ENCODE results near the gene LRP2.

The LRP2 gene

GRCh38 chr2:169351725-169352124 is 10.6 kb downstream of the LRP2 start:
- H4K20me1 ChIP-seq (ENCODE audit: insufficient read depth, low read length): no peaks in the 10 kb centered on the region
- no peak overlapping the region for H3K4me2 ChIP-seq (ENCODE audit: low read depth, low read length)
- H3K9me2 ChIP-seq (replicated peaks; ENCODE audit: insufficient read depth, low read length): no peaks in the 10 kb centered on the region
- H3K4me3 ChIP-seq (ENCODE audit: low read length): no peak overlapping the region
- H3K27me3 ChIP-seq (replicated peaks; ENCODE audit: insufficient read depth, low read length): no peaks in the 10 kb centered on the region
- no peak overlapping the region for H2AFZ ChIP-seq (ENCODE audit: low read length)
- H3K36me3 ChIP-seq (replicated peaks; ENCODE audit: insufficient read depth, low read length): no peaks in the 10 kb centered on the region
- no peak for DNase-seq
- TF ChIP-seq, protein P1, sequence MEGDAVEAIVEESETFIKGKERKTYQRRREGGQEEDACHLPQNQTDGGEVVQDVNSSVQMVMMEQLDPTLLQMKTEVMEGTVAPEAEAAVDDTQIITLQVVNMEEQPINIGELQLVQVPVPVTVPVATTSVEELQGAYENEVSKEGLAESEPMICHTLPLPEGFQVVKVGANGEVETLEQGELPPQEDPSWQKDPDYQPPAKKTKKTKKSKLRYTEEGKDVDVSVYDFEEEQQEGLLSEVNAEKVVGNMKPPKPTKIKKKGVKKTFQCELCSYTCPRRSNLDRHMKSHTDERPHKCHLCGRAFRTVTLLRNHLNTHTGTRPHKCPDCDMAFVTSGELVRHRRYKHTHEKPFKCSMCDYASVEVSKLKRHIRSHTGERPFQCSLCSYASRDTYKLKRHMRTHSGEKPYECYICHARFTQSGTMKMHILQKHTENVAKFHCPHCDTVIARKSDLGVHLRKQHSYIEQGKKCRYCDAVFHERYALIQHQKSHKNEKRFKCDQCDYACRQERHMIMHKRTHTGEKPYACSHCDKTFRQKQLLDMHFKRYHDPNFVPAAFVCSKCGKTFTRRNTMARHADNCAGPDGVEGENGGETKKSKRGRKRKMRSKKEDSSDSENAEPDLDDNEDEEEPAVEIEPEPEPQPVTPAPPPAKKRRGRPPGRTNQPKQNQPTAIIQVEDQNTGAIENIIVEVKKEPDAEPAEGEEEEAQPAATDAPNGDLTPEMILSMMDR (IDR thresholded peaks at IDR 0.05; ENCODE audit: low read length): no peak
- TF ChIP-seq EZH2 (optimal IDR thresholded peaks at IDR 0.05; ENCODE audit: low read depth, low read length): no peak
- no peak for TF ChIP-seq EZH2phosphoT487 (IDR thresholded peaks at IDR 0.05; ENCODE audit: low read length)
- H3K79me2 ChIP-seq (ENCODE audit: low read length): no peaks in the 10 kb centered on the region
- H3K27ac ChIP-seq (ENCODE audit: low read length): no peak overlapping the region
- no peaks in the 10 kb centered on the region for H3K9me3 ChIP-seq (replicated peaks; ENCODE audit: insufficient read depth, low read length)
- no peaks in the 10 kb centered on the region for H3K4me1 ChIP-seq (ENCODE audit: low read length)
- H3K9ac ChIP-seq (ENCODE audit: low read length): no peak overlapping the region
- H3F3A ChIP-seq (ENCODE audit: insufficient read depth, low read length): no peaks in the 10 kb centered on the region

DNA sequence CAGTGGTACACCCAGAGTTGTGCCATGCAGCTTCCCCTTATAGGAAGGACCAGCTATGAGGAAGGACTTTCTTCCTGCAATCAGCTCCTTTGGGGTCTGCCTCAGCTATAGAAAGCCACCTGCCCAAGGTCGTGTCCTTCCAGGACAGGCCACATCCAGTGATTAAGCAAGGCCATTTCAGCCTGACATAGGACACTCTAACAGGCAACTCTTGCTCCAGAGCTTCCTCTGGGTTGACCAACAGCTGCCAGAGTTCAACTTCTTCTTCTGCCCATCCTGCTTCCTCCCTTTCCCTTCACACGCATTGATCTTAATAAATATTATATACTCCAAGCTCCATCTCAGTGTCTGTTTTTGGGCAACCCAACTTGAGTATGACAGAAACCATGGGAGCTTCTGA is 12.8 kb downstream of the LRP2 start:
- TF ChIP-seq, protein P1 (IDR thresholded peaks at IDR 0.05; ENCODE audit: low read length): no peak
- TF ChIP-seq EZH2phosphoT487 (IDR thresholded peaks at IDR 0.05; ENCODE audit: low read length): no peak
- no peak for TF ChIP-seq EZH2 (optimal IDR thresholded peaks at IDR 0.05; ENCODE audit: low read depth, low read length)
- no peaks in the 10 kb centered on the region for H3K79me2 ChIP-seq (ENCODE audit: low read length)
- H3K9me3 ChIP-seq (replicated peaks; ENCODE audit: insufficient read depth, low read length): no peaks in the 10 kb centered on the region
- H3K9ac ChIP-seq (ENCODE audit: low read length): no peak overlapping the region
- H3K4me3 ChIP-seq (ENCODE audit: low read length): no peak overlapping the region
- no peak overlapping the region for H3K4me2 ChIP-seq (ENCODE audit: low read depth, low read length)
- H3F3A ChIP-seq (ENCODE audit: insufficient read depth, low read length): no peaks in the 10 kb centered on the region
- no peaks in the 10 kb centered on the region for H3K36me3 ChIP-seq (replicated peaks; ENCODE audit: insufficient read depth, low read length)
- H4K20me1 ChIP-seq (ENCODE audit: insufficient read depth, low read length): no peaks in the 10 kb centered on the region
- no peak overlapping the region for H3K27ac ChIP-seq (ENCODE audit: low read length)
- no peaks in the 10 kb centered on the region for H3K4me1 ChIP-seq (ENCODE audit: low read length)
- no peaks in the 10 kb centered on the region for H3K27me3 ChIP-seq (replicated peaks; ENCODE audit: insufficient read depth, low read length)
- DNase-seq: no peak
- no peaks in the 10 kb centered on the region for H3K9me2 ChIP-seq (replicated peaks; ENCODE audit: insufficient read depth, low read length)
- no peak overlapping the region for H2AFZ ChIP-seq (ENCODE audit: low read length)

- DNase-seq: no peak
- Histone ChIP-seq H3F3A (ENCODE audit: insufficient read depth, low read length) (no peaks in the 10 kb centered on the region), H3K9me3 (replicated peaks; ENCODE audit: insufficient read depth, low read length) (no peaks in the 10 kb centered on the region), H3K4me3 (ENCODE audit: low read length) (no peak overlapping the region), H3K27ac (ENCODE audit: low read length) (no peak overlapping the region), H2AFZ (ENCODE audit: low read length) (no peak overlapping the region), H3K4me1 (ENCODE audit: low read length) (no peaks in the 10 kb centered on the region), H3K9ac (ENCODE audit: low read length) (no peak overlapping the region), H3K9me2 (replicated peaks; ENCODE audit: insufficient read depth, low read length) (no peaks in the 10 kb centered on the region), H3K36me3 (replicated peaks; ENCODE audit: insufficient read depth, low read length) (no peaks in the 10 kb centered on the region), H3K4me2 (ENCODE audit: low read depth, low read length) (no peak overlapping the region), H3K27me3 (replicated peaks; ENCODE audit: insufficient read depth, low read length) (no peaks in the 10 kb centered on the region), H3K79me2 (ENCODE audit: low read length) (no peaks in the 10 kb centered on the region), H4K20me1 (ENCODE audit: insufficient read depth, low read length) (no peaks in the 10 kb centered on the region)
- TF ChIP-seq, protein P1 (IDR thresholded peaks at IDR 0.05; ENCODE audit: low read length): no peak
- TF ChIP-seq EZH2phosphoT487 (IDR thresholded peaks at IDR 0.05; ENCODE audit: low read length) (no peak), EZH2 (optimal IDR thresholded peaks at IDR 0.05; ENCODE audit: low read depth, low read length) (no peak)
Observed at GRCh38 chr2:169348321-169349024, 13.9 kb downstream of the LRP2 start.

Measured in MM.1S (cell line).